ENCODE measurements around the gene CHRNA1.
A peak's percentile ranks its signal among the peaks of the same experiment; 100 is the strongest.

Gene CHRNA1

GRCh38 chr2:174789001-174789400 is 24.7 kb upstream of the CHRNA1 start:
- Mint-ChIP-seq H3K9me3 (no peaks in the 10 kb centered on the region), H3K4me1 (ENCODE audit: low read depth) (peaks cover 9% of the 10 kb centered on the region), H3K27me3 (ENCODE audit: low read depth) (no peaks in the 10 kb centered on the region), H3K36me3 (ENCODE audit: low read depth) (no peaks in the 10 kb centered on the region), H3K27ac (no peak overlapping the region), H3K4me3 (no peak overlapping the region)
- DNase-seq (ENCODE audit: low spot score): no peak

- H3K9me3 Mint-ChIP-seq: no peaks in the 10 kb centered on the region
- DNase-seq (ENCODE audit: low spot score): no peak
- H3K27me3 Mint-ChIP-seq (ENCODE audit: low read depth): no peaks in the 10 kb centered on the region
- peaks cover 9% of the 10 kb centered on the region for H3K4me1 Mint-ChIP-seq (ENCODE audit: low read depth)
- peak overlapping the region; percentile 34 for H3K4me3 Mint-ChIP-seq
- H3K27ac Mint-ChIP-seq: peak overlapping the region; percentile 75
- no peaks in the 10 kb centered on the region for H3K36me3 Mint-ChIP-seq (ENCODE audit: low read depth)
These were observed 24.1 kb upstream of the CHRNA1 start for GRCh38 chr2:174788291-174788929.

GRCh38 chr2:174787487-174788205 is 23.4 kb upstream of the CHRNA1 start:
- H3K27me3 Mint-ChIP-seq (ENCODE audit: low read depth): no peaks in the 10 kb centered on the region
- DNase-seq (ENCODE audit: low spot score): no peak
- no peaks in the 10 kb centered on the region for H3K36me3 Mint-ChIP-seq (ENCODE audit: low read depth)
- H3K4me1 Mint-ChIP-seq (ENCODE audit: low read depth): peaks cover 9% of the 10 kb centered on the region
- no peaks in the 10 kb centered on the region for H3K9me3 Mint-ChIP-seq
- H3K4me3 Mint-ChIP-seq: no peak overlapping the region
- H3K27ac Mint-ChIP-seq: no peak overlapping the region

- Mint-ChIP-seq H3K36me3 (ENCODE audit: low read depth) (no peaks in the 10 kb centered on the region), H3K27me3 (ENCODE audit: low read depth) (no peaks in the 10 kb centered on the region), H3K4me1 (ENCODE audit: low read depth) (peaks cover 8% of the 10 kb centered on the region), H3K4me3 (no peak overlapping the region), H3K9me3 (no peaks in the 10 kb centered on the region), H3K27ac (no peak overlapping the region)
- no peak for DNase-seq (ENCODE audit: low spot score)
These were observed 21.9 kb upstream of the CHRNA1 start for GRCh38 chr2:174786066-174786725.

GRCh38 chr2:174785481-174785880 is 21.2 kb upstream of the CHRNA1 start:
- DNase-seq (ENCODE audit: low spot score): no peak
- no peaks in the 10 kb centered on the region for H3K36me3 Mint-ChIP-seq (ENCODE audit: low read depth)
- H3K27ac Mint-ChIP-seq: no peak overlapping the region
- H3K4me3 Mint-ChIP-seq: no peak overlapping the region
- no peaks in the 10 kb centered on the region for H3K27me3 Mint-ChIP-seq (ENCODE audit: low read depth)
- H3K9me3 Mint-ChIP-seq: no peaks in the 10 kb centered on the region
- H3K4me1 Mint-ChIP-seq (ENCODE audit: low read depth): peaks cover 9% of the 10 kb centered on the region

- Mint-ChIP-seq H3K27me3 (ENCODE audit: low read depth) (no peaks in the 10 kb centered on the region), H3K9me3 (no peaks in the 10 kb centered on the region), H3K27ac (no peak overlapping the region), H3K4me1 (ENCODE audit: low read depth) (peaks cover 12% of the 10 kb centered on the region), H3K4me3 (no peak overlapping the region), H3K36me3 (ENCODE audit: low read depth) (no peaks in the 10 kb centered on the region)
- no peak for DNase-seq (ENCODE audit: low spot score)
These were observed 20.6 kb upstream of the CHRNA1 start for GRCh38 chr2:174784909-174785308.

DNA sequence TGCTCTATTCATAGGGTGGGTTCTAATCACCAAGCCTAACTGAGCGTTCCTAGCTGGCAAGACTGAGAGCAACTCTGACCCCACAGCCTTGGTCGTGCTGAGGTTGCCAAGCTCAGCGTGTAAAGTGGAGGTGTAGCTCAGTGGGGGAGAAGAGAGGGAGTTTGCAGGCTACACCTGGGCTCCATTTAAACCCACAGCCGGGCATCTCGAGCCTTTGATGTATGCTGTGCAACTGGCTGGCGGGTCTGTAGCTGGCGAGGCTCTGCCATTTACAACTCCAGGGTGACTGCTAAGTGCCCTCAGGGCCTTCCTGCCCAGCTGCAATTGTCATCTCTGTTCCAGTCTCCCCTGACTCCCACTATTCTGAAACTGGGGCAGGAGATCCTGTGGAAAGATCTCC is 20.0 kb upstream of the CHRNA1 start:
- no peaks in the 10 kb centered on the region for H3K36me3 Mint-ChIP-seq (ENCODE audit: low read depth)
- no peak for DNase-seq (ENCODE audit: low spot score)
- no peaks in the 10 kb centered on the region for H3K9me3 Mint-ChIP-seq
- no peak overlapping the region for H3K4me3 Mint-ChIP-seq
- peaks cover 14% of the 10 kb centered on the region for H3K4me1 Mint-ChIP-seq (ENCODE audit: low read depth)
- H3K27ac Mint-ChIP-seq: no peak overlapping the region
- H3K27me3 Mint-ChIP-seq (ENCODE audit: low read depth): no peaks in the 10 kb centered on the region

GRCh38 chr2:174781996-174782395 is 17.7 kb upstream of the CHRNA1 start:
- no peak for DNase-seq (ENCODE audit: low spot score)
- Mint-ChIP-seq H3K4me1 (ENCODE audit: low read depth) (peaks cover 28% of the 10 kb centered on the region), H3K27me3 (ENCODE audit: low read depth) (no peaks in the 10 kb centered on the region), H3K4me3 (no peak overlapping the region), H3K9me3 (no peaks in the 10 kb centered on the region), H3K36me3 (ENCODE audit: low read depth) (no peaks in the 10 kb centered on the region), H3K27ac (no peak overlapping the region)

DNA sequence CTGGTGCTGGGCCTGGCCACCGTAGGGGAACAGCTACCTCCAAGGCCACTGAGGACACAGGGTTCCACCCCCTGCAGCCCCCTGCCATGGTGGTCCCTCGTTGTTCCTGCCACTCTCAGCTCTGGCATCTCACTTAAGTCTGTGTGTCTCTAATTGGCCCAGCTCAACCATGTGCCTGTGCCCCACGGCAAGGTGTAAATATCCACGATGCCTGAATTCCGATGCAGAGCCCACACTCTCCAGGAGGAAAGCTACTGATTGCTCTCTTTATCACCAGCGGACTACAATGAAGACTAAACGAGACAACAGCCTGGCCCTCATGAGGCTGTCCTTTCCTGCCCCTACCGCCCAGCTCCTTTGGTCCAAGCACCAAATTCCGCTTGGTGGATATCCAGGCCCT is 17.0 kb upstream of the CHRNA1 start:
- H3K4me3 Mint-ChIP-seq: no peak overlapping the region
- peaks cover 32% of the 10 kb centered on the region for H3K4me1 Mint-ChIP-seq (ENCODE audit: low read depth)
- H3K27me3 Mint-ChIP-seq (ENCODE audit: low read depth): no peaks in the 10 kb centered on the region
- H3K27ac Mint-ChIP-seq: no peak overlapping the region
- H3K36me3 Mint-ChIP-seq (ENCODE audit: low read depth): no peaks in the 10 kb centered on the region
- no peaks in the 10 kb centered on the region for H3K9me3 Mint-ChIP-seq
- DNase-seq (ENCODE audit: low spot score): no peak

GRCh38 chr2:174780856-174781255 is 16.6 kb upstream of the CHRNA1 start:
- Mint-ChIP-seq H3K9me3 (no peaks in the 10 kb centered on the region), H3K27me3 (ENCODE audit: low read depth) (no peaks in the 10 kb centered on the region), H3K4me1 (ENCODE audit: low read depth) (peaks cover 36% of the 10 kb centered on the region), H3K4me3 (no peak overlapping the region), H3K27ac (no peak overlapping the region), H3K36me3 (ENCODE audit: low read depth) (no peaks in the 10 kb centered on the region)
- DNase-seq (ENCODE audit: low spot score): no peak

GRCh38 chr2:174780191-174780840 is 16.0 kb upstream of the CHRNA1 start:
- H3K9me3 Mint-ChIP-seq: no peaks in the 10 kb centered on the region
- no peaks in the 10 kb centered on the region for H3K36me3 Mint-ChIP-seq (ENCODE audit: low read depth)
- no peaks in the 10 kb centered on the region for H3K27me3 Mint-ChIP-seq (ENCODE audit: low read depth)
- no peak overlapping the region for H3K4me3 Mint-ChIP-seq
- peaks cover 39% of the 10 kb centered on the region for H3K4me1 Mint-ChIP-seq (ENCODE audit: low read depth)
- DNase-seq (ENCODE audit: low spot score): no peak
- no peak overlapping the region for H3K27ac Mint-ChIP-seq

DNA sequence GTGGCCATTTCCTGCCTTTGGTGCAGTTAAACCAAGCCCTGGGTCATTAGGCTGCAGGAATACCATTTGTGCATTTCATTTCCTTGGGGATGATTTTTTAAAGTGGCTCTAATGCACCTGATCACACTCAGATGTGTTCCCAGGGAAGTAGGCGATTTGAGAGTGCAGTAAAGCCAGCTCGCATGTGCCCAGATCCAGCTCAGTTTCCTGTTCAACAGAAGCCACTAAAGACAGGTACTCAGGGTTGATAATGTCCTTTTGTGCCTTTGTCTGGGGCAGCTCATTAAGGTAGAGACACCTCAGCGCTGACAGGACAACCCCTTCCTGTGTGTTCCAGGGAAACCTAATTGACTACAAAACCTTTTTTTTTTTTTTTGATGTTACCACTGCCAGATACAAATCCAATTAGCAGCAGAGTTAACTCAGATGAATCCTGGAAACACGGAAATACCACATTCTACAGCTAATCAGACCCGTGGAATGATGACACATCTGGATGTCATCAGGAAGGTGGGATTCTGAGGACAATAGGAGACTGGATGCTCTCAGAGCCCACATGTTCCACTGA is 15.2 kb upstream of the CHRNA1 start:
- Mint-ChIP-seq H3K27ac (peak overlapping the region; percentile 79), H3K4me1 (ENCODE audit: low read depth) (peaks cover 39% of the 10 kb centered on the region), H3K4me3 (peak overlapping the region; percentile 60), H3K9me3 (no peaks in the 10 kb centered on the region), H3K36me3 (ENCODE audit: low read depth) (no peaks in the 10 kb centered on the region), H3K27me3 (ENCODE audit: low read depth) (no peaks in the 10 kb centered on the region)
- no peak for DNase-seq (ENCODE audit: low spot score)

DNA sequence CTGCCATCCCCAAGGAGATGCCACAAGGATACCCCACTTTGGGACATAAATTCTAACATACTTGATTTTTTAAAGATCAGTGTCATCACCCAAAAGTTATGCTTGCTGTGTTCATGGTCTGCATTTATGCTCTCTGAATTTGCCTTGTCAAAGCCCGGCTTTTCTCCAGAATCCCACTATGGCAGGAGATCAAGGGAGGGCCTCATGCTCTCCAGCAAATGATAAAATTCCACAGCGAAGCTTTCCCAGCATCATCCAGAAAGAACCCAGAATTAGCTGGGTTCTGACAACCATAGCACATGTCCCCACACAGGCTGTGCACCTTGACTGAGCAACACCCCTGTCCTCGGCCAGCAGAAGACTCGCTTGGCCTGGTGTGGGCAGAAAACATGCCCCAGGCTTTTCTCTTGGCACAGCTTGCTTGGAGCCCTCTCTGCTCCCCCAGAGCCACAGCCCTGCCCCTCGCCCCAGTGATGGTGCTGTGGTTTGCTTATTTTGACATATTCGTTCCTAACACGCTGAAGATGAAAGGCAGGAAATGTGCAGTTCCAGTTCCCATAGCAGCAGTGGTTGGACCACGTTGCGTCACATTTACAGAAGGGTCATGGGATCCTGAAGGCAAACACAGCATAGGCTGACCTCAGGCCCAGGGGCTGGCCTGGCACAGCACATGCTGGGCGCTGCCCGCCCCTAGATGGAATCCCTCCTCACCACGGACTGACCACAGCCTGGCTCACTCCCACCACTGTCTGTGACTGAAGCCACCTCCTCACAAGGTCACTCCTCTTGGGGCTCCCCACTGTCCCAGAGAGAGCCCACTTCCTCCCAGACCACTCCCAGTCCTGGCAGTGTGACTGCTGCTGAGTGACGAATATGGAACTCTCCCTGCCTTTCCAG is 14.1 kb upstream of the CHRNA1 start:
- no peaks in the 10 kb centered on the region for H3K9me3 Mint-ChIP-seq
- H3K27me3 Mint-ChIP-seq (ENCODE audit: low read depth): no peaks in the 10 kb centered on the region
- peaks cover 39% of the 10 kb centered on the region for H3K4me1 Mint-ChIP-seq (ENCODE audit: low read depth)
- H3K4me3 Mint-ChIP-seq: peak overlapping the region; percentile 60
- DNase-seq (ENCODE audit: low spot score): peak; percentile 76
- peak overlapping the region; percentile 79 for H3K27ac Mint-ChIP-seq
- H3K36me3 Mint-ChIP-seq (ENCODE audit: low read depth): no peaks in the 10 kb centered on the region

Measured in T-helper 2 cell treated with Interferon-gamma antibody and Interleukin-4, amounts not matched to agents 5 μg/mL and 100 μg/mL, for 36 hours (primary cell).